Measurements from ENCODE around the gene SEC14L1.
"Not testable (repeated sequence)": the region's sequence is repeated elsewhere in the genome, so short reads cannot be mapped to it uniquely, and the experiment has no call there.

SEC14L1 gene

DNA sequence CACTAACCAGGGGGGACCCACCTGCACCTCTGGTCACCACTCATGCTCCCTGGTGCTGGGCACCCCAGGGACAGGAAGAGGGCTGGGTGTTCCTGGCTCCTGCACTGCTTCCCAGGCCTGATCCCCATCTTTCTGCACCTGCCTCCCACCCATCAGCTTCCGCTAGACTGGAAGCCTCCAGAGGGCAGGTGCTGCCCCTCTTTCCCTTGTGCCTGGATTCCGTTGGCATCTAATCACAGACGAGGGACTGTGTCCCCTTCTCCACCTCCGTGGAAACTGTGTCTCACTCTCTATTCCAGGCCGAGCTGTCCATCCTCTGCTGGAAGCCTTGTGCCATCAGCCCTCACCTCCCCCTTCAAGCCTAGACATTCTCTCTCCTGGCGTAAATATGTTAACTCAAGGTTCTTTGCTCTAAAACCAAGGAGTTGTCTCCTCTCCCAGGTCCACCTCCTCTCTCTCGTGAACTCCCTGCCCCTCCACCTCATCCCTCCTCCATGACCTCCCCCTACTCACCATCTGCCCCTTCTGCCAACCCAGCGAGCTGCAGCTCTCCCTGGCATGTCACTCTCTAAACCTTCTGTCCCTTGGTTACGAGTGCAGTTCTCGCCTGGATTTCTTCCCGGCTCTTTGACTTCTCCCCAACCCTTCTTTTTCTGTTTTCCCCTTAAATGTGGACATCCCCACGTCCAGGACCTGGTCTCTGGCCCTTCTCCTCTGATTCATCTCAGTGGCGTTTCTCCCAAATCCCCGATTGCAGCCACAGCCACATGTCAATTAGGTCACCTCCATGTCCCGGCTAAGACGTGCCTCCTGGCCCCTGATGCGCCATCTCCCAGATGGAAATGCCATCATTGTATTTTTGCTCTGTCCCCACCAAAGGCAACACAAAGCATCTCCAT lies 107.7 kb downstream of the SEC14L1 start:
- no peak for TF ChIP-seq GATA1 (IDR thresholded peaks at IDR 0.05; ENCODE audit: low read depth, low read length)
- TF ChIP-seq POLR2A (IDR thresholded peaks at IDR 0.05; ENCODE audit: low read length) = no peak
- DNase-seq = no peak

- DNase-seq = no peak
- no peak for TF ChIP-seq GATA1 (IDR thresholded peaks at IDR 0.05; ENCODE audit: low read depth, low read length)
- TF ChIP-seq POLR2A (IDR thresholded peaks at IDR 0.05; ENCODE audit: low read length) = no peak
Measured at GRCh38 chr17:77251622-77252183, 110.9 kb downstream of the SEC14L1 start.

- not testable (repeated sequence) for DNase-seq
Measured at GRCh38 chr17:77252306-77252705, 111.5 kb downstream of the SEC14L1 start.

DNA sequence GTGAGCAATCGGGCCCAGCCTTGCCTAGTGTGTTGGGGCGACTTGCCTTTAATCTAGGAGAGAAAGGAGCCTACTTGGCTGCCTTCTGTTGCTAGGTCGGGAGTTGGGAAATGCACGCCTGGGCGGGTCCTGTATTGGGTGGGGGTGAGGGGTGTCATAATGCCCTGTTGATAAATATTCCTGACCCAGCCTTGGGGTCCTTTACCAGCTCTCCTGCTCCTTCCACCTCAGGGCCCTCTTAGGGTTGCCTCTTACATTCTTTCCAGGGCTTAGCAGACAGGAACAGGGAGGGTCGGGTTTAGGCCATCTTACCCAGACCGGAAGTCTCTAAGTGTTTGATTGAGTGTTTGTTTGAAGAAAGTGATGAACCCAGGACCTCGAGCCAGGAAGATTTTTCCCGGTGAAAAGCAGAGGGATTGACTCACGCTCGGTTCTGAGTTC lies 112.9 kb downstream of the SEC14L1 start:
- no peak for DNase-seq
- TF ChIP-seq POLR2A (IDR thresholded peaks at IDR 0.05; ENCODE audit: low read length) (no peak), GATA1 (IDR thresholded peaks at IDR 0.05; ENCODE audit: low read depth, low read length) (no peak)

DNA sequence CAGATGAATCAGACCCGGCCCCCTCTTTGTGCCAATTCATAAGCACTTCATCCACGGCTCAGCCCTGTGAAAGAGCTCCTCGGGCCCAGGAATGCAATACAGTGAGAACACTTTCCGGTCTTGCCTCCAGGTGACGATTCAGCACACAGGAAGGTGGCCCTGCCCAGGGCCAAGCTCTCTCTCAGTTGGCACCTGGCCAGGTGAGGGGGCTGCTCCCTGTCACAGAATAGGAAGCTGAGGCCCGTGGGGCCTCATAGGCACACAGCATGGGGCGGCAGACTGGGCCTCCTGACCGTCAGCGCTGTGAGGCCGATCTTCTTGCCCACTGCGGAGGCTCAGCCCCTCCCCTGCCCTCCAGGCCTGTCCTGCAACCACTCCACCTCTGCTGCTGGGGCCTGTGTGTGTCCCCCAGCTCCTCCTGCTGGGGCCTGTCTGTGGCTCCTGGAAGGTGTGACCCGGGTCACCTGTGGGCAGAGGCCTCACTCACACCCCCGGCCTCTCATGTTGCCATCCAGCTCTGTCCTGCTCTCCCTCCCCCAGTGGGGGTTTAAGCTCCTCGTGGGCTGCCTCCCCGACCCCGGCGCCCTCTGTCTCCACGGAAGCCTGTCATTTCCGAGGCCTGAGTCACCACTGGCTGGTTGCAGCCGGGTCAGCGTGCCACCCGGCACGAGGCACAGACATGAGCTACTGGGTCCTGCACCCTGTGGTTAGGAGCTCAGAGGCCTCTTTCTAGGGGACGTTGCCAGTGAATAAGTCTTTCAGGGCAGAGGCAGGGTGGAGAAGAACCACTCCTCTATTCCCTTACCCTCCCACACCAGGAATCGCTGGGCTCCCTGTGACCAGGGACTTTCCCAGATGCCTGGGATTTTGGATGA lies 114.4 kb downstream of the SEC14L1 start:
- DNase-seq = no peak

GRCh38 chr17:77255970-77256369 lies 115.2 kb downstream of the SEC14L1 start:
- not testable (repeated sequence) for DNase-seq

More for the DNA sequence above, 114.4 kb downstream of the SEC14L1 start:
- TF ChIP-seq GATA1 (IDR thresholded peaks at IDR 0.05; ENCODE audit: low read depth, low read length) = no peak
- TF ChIP-seq POLR2A (IDR thresholded peaks at IDR 0.05; ENCODE audit: low read length) = no peak

GRCh38 chr17:77256710-77257109 lies 115.9 kb downstream of the SEC14L1 start:
- DNase-seq = no peak
- TF ChIP-seq GATA1 (IDR thresholded peaks at IDR 0.05; ENCODE audit: low read depth, low read length) = no peak

DNA sequence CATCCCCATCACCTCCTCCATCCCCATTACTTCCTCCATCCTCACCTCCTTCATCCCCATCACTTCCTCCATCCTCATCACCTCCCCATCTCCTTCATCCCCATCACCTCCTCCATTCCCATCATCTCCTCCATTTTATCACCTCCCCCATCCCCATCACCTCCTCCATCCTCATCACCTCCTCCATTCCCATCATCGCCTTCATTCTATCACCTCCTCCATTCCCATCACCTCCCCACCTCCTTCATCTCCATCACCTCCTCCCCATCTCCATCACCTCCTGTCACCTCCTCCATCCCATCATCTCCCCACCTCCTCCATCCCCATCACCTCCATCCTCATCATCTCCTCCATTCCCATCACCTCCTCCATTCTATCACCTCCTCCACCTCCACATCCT lies 116.4 kb downstream of the SEC14L1 start:
- no peak for DNase-seq

DNA sequence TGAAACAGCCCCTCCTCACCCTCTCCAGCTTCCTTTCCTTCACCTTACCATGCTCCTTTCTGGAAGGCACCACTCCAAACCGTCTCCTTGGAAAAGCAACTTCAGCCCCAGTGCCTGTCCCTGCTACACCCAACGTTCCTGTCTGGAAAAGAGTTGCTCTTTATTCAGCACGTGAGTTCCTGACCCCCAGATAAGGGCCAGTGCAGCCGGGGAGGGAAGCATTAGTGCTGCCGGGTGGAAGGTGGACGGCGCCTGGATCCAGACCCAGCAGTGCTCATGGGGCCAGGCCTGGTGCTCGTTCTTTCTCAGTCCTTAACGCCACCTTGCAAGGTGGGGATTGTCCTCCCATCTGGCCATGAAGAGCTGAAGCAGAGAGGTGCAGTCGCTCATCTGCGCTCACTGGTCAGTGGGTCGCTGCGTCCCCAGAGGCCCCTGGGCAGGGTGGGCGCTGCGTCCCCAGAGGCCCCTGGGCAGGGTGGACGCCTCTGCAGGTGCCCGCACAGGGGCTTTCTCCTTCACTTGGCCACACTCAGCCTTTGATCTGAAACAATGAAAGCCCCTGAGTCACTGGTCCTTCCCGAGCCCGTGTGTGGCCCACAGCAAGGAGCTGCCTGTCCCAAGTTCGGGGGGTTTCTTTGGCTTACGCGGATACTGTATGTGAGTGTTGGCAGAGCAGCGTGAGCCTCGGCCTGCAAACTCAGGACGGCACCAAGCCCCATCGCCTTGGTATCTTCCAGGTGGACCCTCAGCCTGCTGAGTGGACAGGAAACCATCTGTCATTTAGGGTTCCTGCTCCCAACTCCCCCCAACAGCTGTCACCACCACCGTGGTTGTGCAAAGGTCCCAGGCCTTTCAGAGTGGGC lies 117.1 kb downstream of the SEC14L1 start:
- TF ChIP-seq GATA1 (IDR thresholded peaks at IDR 0.05; ENCODE audit: low read depth, low read length) (no peak), POLR2A (IDR thresholded peaks at IDR 0.05; ENCODE audit: low read length) (no peak)

More for the DNA sequence above, 116.4 kb downstream of the SEC14L1 start:
- TF ChIP-seq GATA1 (IDR thresholded peaks at IDR 0.05; ENCODE audit: low read depth, low read length) = no peak
- TF ChIP-seq POLR2A (IDR thresholded peaks at IDR 0.05; ENCODE audit: low read length) = no peak

GRCh38 chr17:77258638-77259037 lies 117.9 kb downstream of the SEC14L1 start:
- DNase-seq = no peak
- no peak for TF ChIP-seq POLR2A (IDR thresholded peaks at IDR 0.05; ENCODE audit: low read length)
- TF ChIP-seq GATA1 (IDR thresholded peaks at IDR 0.05; ENCODE audit: low read depth, low read length) = no peak

More for the DNA sequence above, 117.1 kb downstream of the SEC14L1 start:
- DNase-seq = no peak

DNA sequence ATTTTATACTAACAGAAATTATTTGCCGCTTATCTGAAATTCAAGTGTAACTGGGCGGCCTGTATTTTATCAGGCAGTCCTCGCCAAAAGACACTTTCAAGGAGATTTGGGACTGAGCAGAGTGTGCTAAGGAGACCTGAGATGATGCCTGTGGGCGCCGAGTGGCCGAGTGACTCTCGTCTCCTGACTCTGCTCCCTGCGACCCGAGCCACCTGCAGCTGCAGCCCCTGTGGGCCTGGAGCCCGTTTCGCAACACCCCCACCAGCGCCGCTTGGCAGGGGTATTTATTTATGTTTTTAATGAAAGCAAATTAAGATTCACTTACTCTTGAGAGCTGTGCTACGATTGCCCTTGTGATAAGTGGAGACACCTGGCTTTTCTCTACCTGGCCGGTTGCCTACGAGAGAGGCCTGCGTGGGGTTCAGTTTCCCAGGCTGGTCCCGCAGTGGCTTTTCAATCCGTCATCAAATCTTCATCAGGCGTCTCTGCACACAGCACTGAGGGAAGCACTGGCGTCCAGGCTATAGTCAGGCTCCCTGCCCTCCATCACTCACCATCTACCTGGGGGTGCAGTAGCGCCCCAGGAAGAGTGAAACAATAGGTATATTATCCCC lies 124.0 kb downstream of the SEC14L1 start:
- DNase-seq = no peak
- TF ChIP-seq GATA1 (IDR thresholded peaks at IDR 0.05; ENCODE audit: low read depth, low read length) (no peak), POLR2A (IDR thresholded peaks at IDR 0.05; ENCODE audit: low read length) (no peak)

DNA sequence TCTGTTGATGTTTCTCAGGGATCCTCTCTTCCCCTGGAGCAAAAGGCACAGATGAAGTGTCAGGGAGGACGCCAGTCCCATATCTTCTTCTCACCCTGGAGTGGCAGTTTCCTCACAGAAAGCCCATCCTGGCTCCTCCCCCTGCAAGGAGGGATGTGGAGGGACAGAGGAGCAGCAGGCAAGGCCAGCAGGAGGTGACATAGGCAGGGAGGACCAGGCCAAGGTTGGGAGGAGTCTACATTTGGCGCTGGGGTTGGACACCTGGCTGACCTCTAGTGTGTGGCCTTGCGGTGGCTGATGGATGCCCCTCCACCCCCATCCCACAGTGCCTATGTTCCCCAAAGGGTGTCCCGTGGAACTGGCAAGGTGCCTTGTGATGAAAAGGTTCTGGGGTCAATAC lies 125.4 kb downstream of the SEC14L1 start:
- TF ChIP-seq GATA1 (IDR thresholded peaks at IDR 0.05; ENCODE audit: low read depth, low read length) = no peak
- TF ChIP-seq POLR2A (IDR thresholded peaks at IDR 0.05; ENCODE audit: low read length) = no peak
- no peak for DNase-seq

Data from erythroblast (primary cell).